Colonic mucosa (tissue), 4 donors: ENCODE measurements around the gene MPV17L2. TPM values are rescaled to one million over a fixed set of nuclear protein-coding genes. Genes with fewer than 3 reads are reported as not detected.
"Not testable (repeated sequence)": the region's sequence is repeated elsewhere in the genome, so short reads cannot be mapped to it uniquely, and the experiment has no call there.

ENCODE experiments used
- DNase-seq: peaks from one replicate; pipeline ENCODE4 v3.0.0-alpha.2; 2020
- H3K27ac ChIP-seq: fragments of 200-600 bp; one replicate; pipeline ENCODE4 v1.8.0; 2021
- H3K27me3 ChIP-seq: fragments of 200-600 bp; one replicate; pipeline ENCODE4 v1.8.0; 2021
- H3K36me3 ChIP-seq: fragments of 200-600 bp; one replicate; pipeline ENCODE4 v1.8.0; 2021
- H3K4me1 ChIP-seq: fragments of 200-600 bp; one replicate; pipeline ENCODE4 v1.8.0; 2021; ENCODE audit warnings: mild to moderate bottlenecking
- H3K4me3 ChIP-seq: fragments of 200-600 bp; one replicate; pipeline ENCODE4 v1.8.0; 2021
- H3K9ac ChIP-seq, 2 donors: one replicate each; pipeline ENCODE4 v1.7.0; 2013; ENCODE audit warnings: control low read depth in 2 of 2, low read depth in 2 of 2, low read length in 2 of 2
- H3K9me3 ChIP-seq: fragments of 200-600 bp; one replicate; pipeline ENCODE4 v1.8.0; 2021
- intact Hi-C: fragments of 100-400 bp; cut with DNase I; formaldehyde crosslinking; loops from one replicate; pipeline ENCODE4 v1.14.1; 2022
- total RNA-seq, 2 donors: library from RNA; stranded (reverse); fragmentation: NEBNext Ultra II Directional in 1 of 2; extraction: Animal tissue kit (Norgen Biotek cat#: 25700) in 1 of 2; gene quantifications; one replicate each; pipeline ENCODE4 v1.2.1, GENCODE V29; 2021
- TF ChIP-seq, protein P1 (sequence below): fragments of 200-600 bp; IDR thresholded peaks from one replicate; pipeline ENCODE4 v1.8.0; 2022; ENCODE audit warnings: antibody characterized with exemption, mild to moderate bottlenecking
- donor health status: healthy.
- donor health status: DM: no; HTN: no; CAD: no.
- donor health status: DM: no; HTN: no; CAD: no.

Gene MPV17L2
- total RNA-seq, 2 donors from 2014 or later = 8.9 to 21.7 TPM

DNA sequence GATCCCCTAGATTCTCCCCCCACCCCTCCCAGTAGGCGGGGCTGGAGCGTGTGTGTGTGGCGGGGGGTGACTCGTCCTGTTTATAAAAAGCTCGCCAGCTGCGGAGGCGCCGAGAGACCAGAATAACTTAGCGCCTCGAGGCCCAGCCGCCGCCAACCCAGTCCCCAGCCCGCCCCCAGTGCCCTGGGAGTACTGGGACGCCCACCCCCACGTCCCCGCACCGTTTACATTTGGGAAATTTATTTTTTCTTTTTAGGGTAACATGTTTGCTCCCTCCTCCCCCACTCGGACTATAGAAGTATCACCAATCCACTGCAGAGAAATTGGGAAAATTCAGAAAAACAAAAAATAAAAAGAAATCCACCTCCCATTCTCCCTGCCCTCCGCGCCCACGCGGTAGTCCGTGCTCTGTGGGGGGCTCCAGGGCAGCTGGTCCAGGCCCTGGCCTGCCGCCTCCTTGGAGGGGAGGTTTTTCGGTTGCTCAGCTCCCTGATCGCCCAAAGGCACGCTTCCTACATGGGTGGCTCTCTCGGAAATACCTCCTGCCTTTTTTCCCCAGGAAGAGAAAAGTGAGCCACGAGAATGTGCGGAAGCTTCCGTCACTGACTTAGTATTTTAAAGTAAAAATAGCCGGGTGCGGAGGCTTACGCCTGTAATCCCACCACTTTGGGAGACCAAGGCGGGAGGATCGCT lies 12.3 kb downstream of the MPV17L2 start:
- peak overlapping the region; percentile 77 to 83 for H3K9ac ChIP-seq
- H3K4me1 ChIP-seq = peaks cover 5% of the 10 kb centered on the region
- H3K4me3 ChIP-seq = peak overlapping the region; percentile 53
- H3K9me3 ChIP-seq = no peaks in the 10 kb centered on the region
- intact Hi-C loops = loop anchor here (5.0 to 10.0 kb wide), 2 partner anchors 47 to 209 kb away; partner anchors contain the start of gene SSBP4
- H3K36me3 ChIP-seq = no peaks in the 10 kb centered on the region
- H3K27ac ChIP-seq = peak overlapping the region; percentile 92
- DNase-seq = peak; percentile 80
- no peaks in the 10 kb centered on the region for H3K27me3 ChIP-seq
- TF ChIP-seq, protein P1, sequence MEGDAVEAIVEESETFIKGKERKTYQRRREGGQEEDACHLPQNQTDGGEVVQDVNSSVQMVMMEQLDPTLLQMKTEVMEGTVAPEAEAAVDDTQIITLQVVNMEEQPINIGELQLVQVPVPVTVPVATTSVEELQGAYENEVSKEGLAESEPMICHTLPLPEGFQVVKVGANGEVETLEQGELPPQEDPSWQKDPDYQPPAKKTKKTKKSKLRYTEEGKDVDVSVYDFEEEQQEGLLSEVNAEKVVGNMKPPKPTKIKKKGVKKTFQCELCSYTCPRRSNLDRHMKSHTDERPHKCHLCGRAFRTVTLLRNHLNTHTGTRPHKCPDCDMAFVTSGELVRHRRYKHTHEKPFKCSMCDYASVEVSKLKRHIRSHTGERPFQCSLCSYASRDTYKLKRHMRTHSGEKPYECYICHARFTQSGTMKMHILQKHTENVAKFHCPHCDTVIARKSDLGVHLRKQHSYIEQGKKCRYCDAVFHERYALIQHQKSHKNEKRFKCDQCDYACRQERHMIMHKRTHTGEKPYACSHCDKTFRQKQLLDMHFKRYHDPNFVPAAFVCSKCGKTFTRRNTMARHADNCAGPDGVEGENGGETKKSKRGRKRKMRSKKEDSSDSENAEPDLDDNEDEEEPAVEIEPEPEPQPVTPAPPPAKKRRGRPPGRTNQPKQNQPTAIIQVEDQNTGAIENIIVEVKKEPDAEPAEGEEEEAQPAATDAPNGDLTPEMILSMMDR = no peak

DNA sequence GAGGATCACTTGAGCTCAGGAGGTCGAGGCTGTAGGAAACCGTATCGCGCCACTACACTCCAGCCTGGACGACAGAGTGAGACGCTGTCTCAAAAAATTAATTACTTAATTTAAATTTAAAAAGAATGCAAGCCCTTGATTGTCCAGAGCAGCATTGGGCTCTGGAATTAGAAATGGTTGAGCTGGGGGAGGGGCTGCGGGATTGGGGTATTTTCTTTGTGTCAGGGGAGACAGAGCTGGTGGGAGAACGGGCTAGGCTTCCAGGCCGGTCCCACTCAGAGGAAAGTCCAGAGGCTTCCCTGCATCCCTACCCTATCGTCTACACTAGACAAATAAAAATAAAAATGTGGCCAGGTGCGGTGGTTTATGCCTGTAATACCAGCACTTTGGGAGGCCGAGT lies 13.0 kb downstream of the MPV17L2 start:
- TF ChIP-seq, protein P1 = no peak
- no peaks in the 10 kb centered on the region for H3K9me3 ChIP-seq
- no peak overlapping the region for H3K27ac ChIP-seq
- intact Hi-C loops = loop anchor here (5.0 to 10.0 kb wide), 2 partner anchors 46 to 209 kb away; partner anchors contain the start of gene SSBP4
- no peaks in the 10 kb centered on the region for H3K27me3 ChIP-seq
- no peak overlapping the region for H3K9ac ChIP-seq
- H3K4me3 ChIP-seq = no peak overlapping the region
- DNase-seq = no peak
- H3K36me3 ChIP-seq = no peaks in the 10 kb centered on the region
- H3K4me1 ChIP-seq = peaks cover 5% of the 10 kb centered on the region

DNA sequence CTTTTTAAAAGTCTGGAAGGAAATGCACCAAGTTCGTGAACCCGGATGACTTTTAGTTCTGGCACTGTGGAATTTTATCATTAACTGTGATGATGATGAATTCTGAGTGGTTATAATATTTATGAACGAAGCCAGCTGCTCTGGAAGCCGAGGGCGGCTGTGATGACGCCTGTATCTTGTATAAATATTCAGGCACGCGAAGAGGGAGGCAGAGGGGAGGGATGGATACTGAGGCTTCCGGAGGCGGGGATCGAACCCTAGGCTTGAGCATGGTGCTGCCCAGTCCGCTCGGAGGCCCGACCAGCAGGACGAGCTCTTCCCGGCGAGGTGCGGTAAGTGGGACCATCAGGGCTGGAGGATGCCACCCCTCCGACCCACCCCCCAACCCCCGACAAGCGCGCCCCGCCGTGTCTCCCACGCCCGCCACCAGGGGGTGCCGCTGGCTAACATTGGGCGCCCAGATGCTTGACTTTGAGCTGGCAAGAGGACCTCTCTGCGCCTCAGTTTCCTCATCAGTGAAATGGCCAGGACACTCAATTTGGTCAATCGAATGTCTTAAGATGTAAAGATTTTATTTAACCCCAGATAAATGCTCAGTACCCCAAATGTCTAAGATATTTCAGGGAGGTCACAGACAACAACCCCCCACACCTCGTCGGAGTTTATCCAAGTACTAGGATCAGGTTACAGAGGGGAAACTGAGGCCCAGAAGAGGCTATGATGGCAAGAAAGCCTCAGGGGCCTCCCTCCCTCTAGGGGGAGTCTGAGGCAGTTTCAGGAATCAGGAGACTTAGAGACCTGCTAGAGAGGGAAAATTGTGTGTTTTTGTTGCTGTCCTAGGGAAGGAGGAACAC lies 15.3 kb downstream of the MPV17L2 start:
- H3K27me3 ChIP-seq = no peaks in the 10 kb centered on the region
- no peak overlapping the region for H3K27ac ChIP-seq
- no peaks in the 10 kb centered on the region for H3K36me3 ChIP-seq
- H3K9ac ChIP-seq = no peak overlapping the region
- no peaks in the 10 kb centered on the region for H3K4me1 ChIP-seq
- DNase-seq = peak; percentile 48
- H3K4me3 ChIP-seq = no peak overlapping the region
- intact Hi-C loops = loop anchor here (5.0 to 10.0 kb wide), 2 partner anchors 44 to 206 kb away; partner anchors contain the start of gene SSBP4
- no peaks in the 10 kb centered on the region for H3K9me3 ChIP-seq
- TF ChIP-seq, protein P1 = peak; percentile 80

DNA sequence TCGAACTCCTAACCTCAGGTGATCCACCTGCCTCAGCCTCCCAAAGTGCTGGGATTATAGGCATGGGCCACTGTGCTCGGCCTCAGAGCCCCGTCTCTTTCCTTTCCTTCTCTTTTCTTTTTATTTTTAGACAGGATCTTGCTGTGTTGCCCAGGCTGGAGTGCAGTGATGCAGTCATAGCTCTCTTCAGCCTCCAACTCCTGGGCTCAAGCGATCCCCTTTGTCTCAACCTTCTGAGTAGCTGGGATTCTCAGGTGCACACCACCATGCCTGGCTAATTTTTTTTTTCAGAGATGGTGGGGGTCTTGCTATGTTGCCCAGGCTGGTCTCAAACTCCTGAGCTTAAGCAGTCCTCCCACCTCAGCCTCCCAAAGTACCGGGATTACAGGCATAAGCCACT lies 16.9 kb downstream of the MPV17L2 start:
- not testable (repeated sequence) for H3K27ac ChIP-seq, DNase-seq, H3K4me3 ChIP-seq, H3K9me3 ChIP-seq, H3K9ac ChIP-seq, H3K4me1 ChIP-seq, H3K27me3 ChIP-seq, H3K36me3 ChIP-seq
- intact Hi-C loops = loop anchor here (5.0 to 10.0 kb wide), 3 partner anchors 42 to 205 kb away; partner anchors contain the start of gene SSBP4

DNA sequence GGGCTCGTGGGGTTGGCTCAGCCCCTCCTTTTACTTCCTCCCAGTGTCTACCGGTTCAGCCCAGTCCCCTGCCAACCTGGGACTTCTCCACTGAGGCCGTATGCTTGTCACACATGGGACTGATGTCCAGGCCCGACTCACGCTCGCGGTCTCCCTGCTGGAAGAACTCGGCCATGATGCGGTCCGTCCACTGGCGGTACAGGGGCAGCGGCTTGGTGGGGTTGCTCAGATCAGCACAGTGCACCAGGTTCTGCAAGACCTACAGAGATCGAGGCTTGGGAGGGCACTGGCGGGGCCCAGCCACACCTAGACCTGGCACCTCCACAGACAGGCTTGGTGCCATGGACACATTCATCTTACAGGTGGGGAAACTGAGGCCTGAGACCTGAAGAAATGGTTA lies 18.7 kb downstream of the MPV17L2 start:
- Histone ChIP-seq H3K9ac (no peak overlapping the region), H3K27me3 (no peaks in the 10 kb centered on the region), H3K4me3 (no peak overlapping the region), H3K4me1 (no peaks in the 10 kb centered on the region), H3K9me3 (no peaks in the 10 kb centered on the region), H3K27ac (no peak overlapping the region), H3K36me3 (no peaks in the 10 kb centered on the region)
- intact Hi-C loops = loop anchor here (10.0 kb wide), 1 partner anchor 123 kb away; no protein-coding TSS in a partner anchor
- TF ChIP-seq, protein P1 = no peak
- no peak for DNase-seq
